K562 treated with DMSO at 1 percent for 12 hours (cell line): ENCODE data around the gene CAGE1. TPM values are rescaled to one million over a fixed set of nuclear protein-coding genes. Genes with fewer than 3 reads are reported as not detected.

Experiments
- total RNA-seq: library from RNA; unstranded; fragments of 300-600 nt; gene quantifications from 2 replicates; pipeline ENCODE4 v1.2.3, GENCODE V29; 2022; ENCODE audit not compliant: insufficient read depth

Gene CAGE1
- total RNA-seq, result not detected in 2 replicates

GRCh38 chr6:7389451-7390225 lies at the start of gene CAGE1, which contains the start of gene RIOK1:
TSS of gene CAGE1 (minus strand) at chr6:7389742. CDS start at chr6:7387173, 2,569 bp downstream.
TSS of gene RIOK1 (plus strand) at chr6:7389808. CDS start at chr6:7390003, 195 bp downstream.

GRCh38 chr6:7312616-7313504 lies 76.7 kb downstream of the CAGE1 start, which contains the start of gene SSR1:
TSS of gene SSR1 (minus strand) at chr6:7313199. CDS start at chr6:7313120, 79 bp downstream.

Other genes with a start within 250 kb of the CAGE1 start
- 51.7 and 116 TPM in 2 replicates for gene SSR1, start 76.5 kb downstream of the CAGE1 start, total RNA-seq
- gene RIOK1, start 66 bp upstream of the CAGE1 start, total RNA-seq, result 12.7 and 25.7 TPM in 2 replicates
- not detected in 2 replicates for gene DSP, start 151.9 kb upstream of the CAGE1 start, total RNA-seq
- 6.7 and 21.9 TPM in 2 replicates for gene SNRNP48, start 200.5 kb upstream of the CAGE1 start, total RNA-seq